K562 (cell line): Measurements from ENCODE around the gene CLCN6. TPM values are rescaled to one million over a fixed set of nuclear protein-coding genes. Genes with fewer than 3 reads are reported as not detected.

Experiments
- EP300 ChIP-seq: IDR thresholded peaks from 2 replicates; pipeline ENCODE4 v1.6.1; 2012; ENCODE audit warnings: low read length, improper control_type of control experiment
- ERF ChIP-seq: fragments of 450-650 bp; formaldehyde crosslinking; IDR thresholded peaks from 2 replicates; pipeline ENCODE4 v1.4.0; 2020; ENCODE audit warnings: mild to moderate bottlenecking, mixed read lengths
- ESRRA ChIP-seq: fragments of 450-650 bp; IDR thresholded peaks from 2 replicates; pipeline ENCODE4 v1.6.1; 2014; ENCODE audit warnings: low read depth, mild to moderate bottlenecking, moderate library complexity, borderline replicate concordance
- HMBOX1 ChIP-seq: sonication (generic); IDR thresholded peaks from 2 replicates; pipeline ENCODE4 v1.6.1; 2016
- ID3 ChIP-seq, 2 experiments: fragments of 250-450 bp in 1 of 2; fragments of 450-650 bp in 1 of 2; sonication (Bioruptor Pico) in 1 of 2; IDR thresholded peaks; 2 replicates each; pipeline versions ENCODE4 v1.6.1 to v1.8.0; 2016 to 2021; ENCODE audit warnings: mild to moderate bottlenecking in 2 of 2, moderate library complexity in 2 of 2, missing compliant biosample characterization in 1 of 2, missing genetic modification characterization in 1 of 2
- KAT7 ChIP-seq: sonication (generic); formaldehyde crosslinking; IDR thresholded peaks from 2 replicates; pipeline ENCODE4 v1.8.0; 2022; ENCODE audit warnings: missing genetic modification reagents, mild to moderate bottlenecking, borderline replicate concordance
- NEUROD1 ChIP-seq: fragments of 150-350 bp; IDR thresholded peaks from 2 replicates; pipeline ENCODE4 v1.6.1; 2014; ENCODE audit warnings: borderline replicate concordance, low read length, low read depth; ENCODE audit not compliant: partially characterized antibody
- NRF1 ChIP-seq, 2 experiments: fragments of 450-650 bp; IDR thresholded peaks in 1 of 2; conservative IDR thresholded peaks in 1 of 2; 2 replicates each; pipeline ENCODE4 v1.6.1; 2014; ENCODE audit warnings: mild to moderate bottlenecking in 2 of 2
- POLR2A ChIP-seq: fragments of 450-650 bp; conservative IDR thresholded peaks from 2 replicates; pipeline ENCODE4 v1.6.1; 2016
- PPARD ChIP-seq: fragments of 250-450 bp; sonication (Bioruptor Pico); IDR thresholded peaks from 2 replicates; pipeline ENCODE4 v1.8.0; 2022; ENCODE audit warnings: inconsistent platforms, mild to moderate bottlenecking, moderate library complexity
- STAT5B ChIP-seq: fragments of 250-450 bp; sonication (Bioruptor Pico); IDR thresholded peaks from 2 replicates; pipeline ENCODE4 v1.8.0; 2021; ENCODE audit warnings: mild to moderate bottlenecking, inconsistent platforms
- TEAD4 ChIP-seq, 2 experiments: sonication (generic) in 1 of 2; formaldehyde crosslinking in 1 of 2; IDR thresholded peaks; 2 replicates each; pipeline versions ENCODE4 v1.6.1 to v1.8.0; 2012 to 2022; ENCODE audit warnings: borderline replicate concordance in 1 of 2, inconsistent platforms in 1 of 2, low read length in 1 of 2, mild to moderate bottlenecking in 1 of 2, missing genetic modification reagents in 1 of 2
- YY1 ChIP-seq, 3 experiments: IDR thresholded peaks; 2 replicates each; pipeline ENCODE4 v1.6.1; 2011; ENCODE audit warnings: low read length in 2 of 3, mild to moderate bottlenecking in 2 of 3, moderate library complexity in 2 of 3, borderline replicate concordance in 1 of 3, control low read depth in 1 of 3, low read depth in 1 of 3; ENCODE audit not compliant: insufficient read depth in 3 of 3, insufficient replicate concordance in 2 of 3, control insufficient read depth in 1 of 3, insufficient read length in 1 of 3; ENCODE audit errors: extremely low read depth in 1 of 3
- ZNF12 ChIP-seq: sonication (generic); formaldehyde crosslinking; IDR thresholded peaks from 2 replicates; pipeline ENCODE4 v1.4.0; 2020; ENCODE audit warnings: mild to moderate bottlenecking, missing genetic modification reagents
- ZNF175 ChIP-seq: fragments of 200-800 bp; sonication (Bioruptor generic); IDR thresholded peaks from 2 replicates; pipeline ENCODE4 v1.6.1; 2016; ENCODE audit warnings: low read depth, mild to moderate bottlenecking, missing genetic modification characterization, missing compliant biosample characterization
- polyA plus RNA-seq, 8 experiments: library from polyadenylated mRNA; depleted of rRNA in 4 of 8; stranded (reverse) in 5 of 8; unstranded in 3 of 8; fragments of >200 nt; fragmentation: Nextera tagmentation in 2 of 8; fragmentation: Illumina TruSeq in 1 of 8; extraction: Ambion mirVana in 2 of 8; extraction: Trizol in 1 of 8; gene quantifications; 2 replicates each; pipeline versions ENCODE4 v1.2.1 to v1.2.3, GENCODE V29; 2011 to 2014; ENCODE audit warnings: inconsistent platforms in 1 of 8, missing spikeins in 1 of 8
- total RNA-seq, 7 experiments: library from RNA; depleted of rRNA in 6 of 7; stranded (reverse); fragments of >200 nt in 6 of 7; fragmentation: Illumina TruSeq in 2 of 7; extraction: Trizol in 2 of 7; gene quantifications; 2 replicates each; pipeline versions ENCODE4 v1.2.1 to v1.2.3, GENCODE V29; 2011 to 2021; ENCODE audit warnings: low replicate concordance in 1 of 7

CLCN6 gene
- total and polyA plus RNA-seq, 9 of the 15 experiments (the other 6 are each of a cell fraction or from before 2014, with no cell fraction given), result 2.0 to 21.8 (median 13.6) TPM

- 0 out of 2 replicates have a peak, but pooled peaks have one; percentile 50 for TF ChIP-seq ZNF12 (CRISPR knock-in tag)
- TF ChIP-seq STAT5B (CRISPR knock-in tag), result 0 out of 2 replicates have a peak, but pooled peaks have one; percentile 3
- TF ChIP-seq TEAD4 (IDR thresholded peaks at IDR 0.05; ENCODE audit: low read length), result peak; percentile 49
- TF ChIP-seq TEAD4 (CRISPR knock-in tag; IDR thresholded peaks at IDR 0.05; ENCODE audit: borderline replicate concordance), result no peak
- no peak for TF ChIP-seq PPARD (CRISPR knock-in tag)
- 0 out of 2 replicates have a peak, but pooled peaks have one; percentile 12 for TF ChIP-seq ESRRA
- TF ChIP-seq HMBOX1, result peak; percentile 60; the same call in 1 of the 2 replicates
- 0 out of 2 replicates have a peak, but pooled peaks have one; percentile 1 for TF ChIP-seq KAT7 (CRISPR knock-in tag)
- peak in 1 of 3 experiments; percentile 64 for TF ChIP-seq YY1 (IDR thresholded peaks at IDR 0.05; ENCODE audit: borderline replicate concordance in 1 of 3, control insufficient read depth in 1 of 3, extremely low read depth in 1 of 3, insufficient read depth in 3 of 3, insufficient read length in 1 of 3, insufficient replicate concordance in 2 of 3, low read depth in 1 of 3, low read length in 2 of 3)
- TF ChIP-seq ERF (CRISPR knock-in tag), result peak; percentile 66
- TF ChIP-seq NEUROD1, result peak; percentile 67
- no peak for TF ChIP-seq ID3 (CRISPR knock-in tag; IDR thresholded peaks at IDR 0.05)
- peak; percentile 55; the same call in 1 of the 2 replicates for TF ChIP-seq ID3 (tag; IDR thresholded peaks at IDR 0.05)
- peak; percentile 50 to 63; a peak in 3 of 4 replicates for TF ChIP-seq NRF1 (conservative IDR thresholded peaks at IDR 0.05 in 1 of 2, IDR thresholded peaks at IDR 0.05 in 1 of 2)
- TF ChIP-seq EP300, result peak; percentile 73; the same call in 1 of the 2 replicates
- TF ChIP-seq POLR2A, result peak; percentile 82
- peak; percentile 80 for TF ChIP-seq ZNF175 (CRISPR knock-in tag)
These were observed 9.8 kb upstream of the CLCN6 start (continued) for GRCh38 chr1:11796036-11796828.
